ENCODE results near the gene IGSF3. TPM values are rescaled to one million over a fixed set of nuclear protein-coding genes. Genes with fewer than 3 reads are reported as not detected.

IGSF3 gene
- total RNA-seq, 2 experiments from 2014 or later, result 0.11 to 0.16 TPM

DNA sequence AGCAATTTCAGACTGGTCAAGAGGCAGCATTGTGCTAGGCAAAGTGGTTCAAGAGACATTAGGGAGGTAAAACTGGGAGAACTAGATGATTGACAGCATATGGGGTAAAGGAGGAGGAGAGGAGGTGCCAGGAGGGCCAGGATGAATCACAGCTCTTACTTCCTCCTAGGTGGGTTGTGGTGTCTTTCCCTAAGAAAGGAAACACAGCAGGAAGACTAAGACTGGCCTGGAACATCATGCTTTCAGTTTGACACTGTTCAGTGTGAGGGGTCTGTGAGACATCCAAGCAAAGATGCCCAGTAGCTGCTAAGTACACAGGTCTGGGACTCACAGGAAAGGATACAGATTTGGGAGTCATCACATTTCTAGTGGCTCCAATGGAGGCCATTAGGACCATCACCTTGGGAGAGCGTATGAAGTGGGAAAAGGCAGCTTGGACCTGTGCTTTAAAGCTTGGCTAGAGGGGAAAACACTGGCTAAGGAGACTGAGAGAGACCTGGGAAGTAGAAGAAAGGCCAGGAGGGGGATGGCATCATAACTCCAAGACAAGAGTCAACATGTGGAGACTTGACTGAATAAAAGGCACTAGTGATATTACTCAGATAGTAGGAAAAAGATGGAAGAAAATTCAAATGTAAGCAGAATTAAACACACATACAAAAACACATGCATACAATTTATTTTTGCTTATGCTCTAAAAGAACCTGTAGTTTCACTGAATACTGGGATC, 114.0 kb downstream of the IGSF3 start:
- Mint-ChIP-seq H3K27me3 (ENCODE audit: low read depth) (no peaks in the 10 kb centered on the region), H3K36me3 (ENCODE audit: low read depth) (peaks cover 32% of the 10 kb centered on the region), H3K27ac (no peak overlapping the region), H3K4me3 (no peak overlapping the region), H3K4me1 (ENCODE audit: low read depth) (peaks cover 53% of the 10 kb centered on the region), H3K9me3 (ENCODE audit: insufficient read depth) (peaks cover 4% of the 10 kb centered on the region)
- ChIA-PET POLR2A (no interaction called here), CTCF (no interaction called here)
- DNase-seq (no peak), ATAC-seq (no peak)

- Mint-ChIP-seq H3K4me3 (no peak overlapping the region), H3K4me1 (ENCODE audit: low read depth) (peaks cover 33% of the 10 kb centered on the region)
Observed at GRCh38 chr1:116546354-116546977, 121.1 kb downstream of the IGSF3 start.

DNA sequence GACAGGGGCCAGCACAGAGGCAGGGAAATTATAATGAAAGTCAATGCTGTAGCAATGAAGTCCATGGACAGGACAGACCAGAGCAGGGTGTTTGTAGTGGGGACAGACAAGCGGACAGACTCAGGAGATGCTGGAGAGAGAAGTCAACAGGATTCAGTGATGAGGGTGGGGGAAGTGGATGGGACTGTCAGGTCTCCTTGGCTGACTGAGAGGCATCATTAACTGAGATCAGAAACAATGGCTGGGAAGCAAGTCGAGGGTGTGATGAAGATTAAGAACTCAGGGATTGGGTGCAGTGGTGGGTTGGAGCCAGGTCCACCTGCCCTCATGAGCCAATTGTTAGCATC, 122.2 kb downstream of the IGSF3 start:
- CTCF ChIA-PET, result interaction anchor here (0.7 to 2.1 kb wide), 3 partner anchors 11 to 837 kb away, joined by 3 to 6 read pairs (median 3); no protein-coding TSS in a partner anchor
- POLR2A ChIA-PET, result interaction anchor here (0.6 to 1.3 kb wide), 2 partner anchors 30 to 219 kb away, joined by 3 read pairs; no protein-coding TSS in a partner anchor

More at GRCh38 chr1:116546354-116546977, 121.1 kb downstream of the IGSF3 start:
- H3K27me3 Mint-ChIP-seq (ENCODE audit: low read depth), result no peaks in the 10 kb centered on the region
- H3K36me3 Mint-ChIP-seq (ENCODE audit: low read depth), result peaks cover 59% of the 10 kb centered on the region
- no peak overlapping the region for H3K27ac Mint-ChIP-seq
- DNase-seq, result no peak
- H3K9me3 Mint-ChIP-seq (ENCODE audit: insufficient read depth), result no peaks in the 10 kb centered on the region
- CTCF ChIA-PET, result interaction anchor here (1.2 kb wide), 1 partner anchor 9 kb away, joined by 3 read pairs; no protein-coding TSS in a partner anchor
- POLR2A ChIA-PET, result interaction anchor here (0.6 kb wide), 1 partner anchor 31 kb away, joined by 4 read pairs; no protein-coding TSS in a partner anchor
- no peak for ATAC-seq

GRCh38 chr1:116544588-116545358, 122.8 kb downstream of the IGSF3 start:
- Mint-ChIP-seq H3K36me3 (ENCODE audit: low read depth) (peaks cover 63% of the 10 kb centered on the region), H3K27ac (peak overlapping the region; percentile 51), H3K9me3 (ENCODE audit: insufficient read depth) (no peaks in the 10 kb centered on the region), H3K4me3 (no peak overlapping the region), H3K27me3 (ENCODE audit: low read depth) (no peaks in the 10 kb centered on the region), H3K4me1 (ENCODE audit: low read depth) (peaks cover 36% of the 10 kb centered on the region)
- DNase-seq, result no peak
- ChIA-PET POLR2A (interaction anchor here (0.7 to 1.3 kb wide), 4 partner anchors 30 to 41 kb away, joined by 3 to 5 read pairs (median 3); no protein-coding TSS in a partner anchor), CTCF (interaction anchor here (1.0 to 2.1 kb wide), 4 partner anchors 12 to 30 kb away, joined by 3 to 6 read pairs (median 4); no protein-coding TSS in a partner anchor)
- ATAC-seq, result no peak

More for the DNA sequence above, 122.2 kb downstream of the IGSF3 start:
- no peak overlapping the region for H3K4me3 Mint-ChIP-seq
- no peak for DNase-seq
- peaks cover 60% of the 10 kb centered on the region for H3K36me3 Mint-ChIP-seq (ENCODE audit: low read depth)
- peaks cover 32% of the 10 kb centered on the region for H3K4me1 Mint-ChIP-seq (ENCODE audit: low read depth)
- H3K9me3 Mint-ChIP-seq (ENCODE audit: insufficient read depth), result no peaks in the 10 kb centered on the region
- no peaks in the 10 kb centered on the region for H3K27me3 Mint-ChIP-seq (ENCODE audit: low read depth)
- H3K27ac Mint-ChIP-seq, result peak overlapping the region; percentile 15
- no peak for ATAC-seq

GRCh38 chr1:116540088-116540487, 127.4 kb downstream of the IGSF3 start:
- H3K4me3 Mint-ChIP-seq, result peak overlapping the region; percentile 0
- H3K9me3 Mint-ChIP-seq (ENCODE audit: insufficient read depth), result no peaks in the 10 kb centered on the region
- POLR2A ChIA-PET, result interaction anchor here (1.3 to 1.9 kb wide), 2 partner anchors 25 to 520 kb away, joined by 4 to 6 read pairs; partner anchors contain the start of gene TTF2
- ATAC-seq, result peak; percentile 7
- peaks cover 75% of the 10 kb centered on the region for H3K36me3 Mint-ChIP-seq (ENCODE audit: low read depth)
- DNase-seq, result no peak
- no peaks in the 10 kb centered on the region for H3K27me3 Mint-ChIP-seq (ENCODE audit: low read depth)
- peak overlapping the region; percentile 77 for H3K27ac Mint-ChIP-seq
- H3K4me1 Mint-ChIP-seq (ENCODE audit: low read depth), result peaks cover 45% of the 10 kb centered on the region
- CTCF ChIA-PET, result interaction anchor here (1.5 to 2.2 kb wide), 3 partner anchors 34 to 56 kb away, joined by 4 to 7 read pairs (median 6); no protein-coding TSS in a partner anchor

- no peaks in the 10 kb centered on the region for H3K9me3 Mint-ChIP-seq (ENCODE audit: insufficient read depth)
- peak; percentile 96 for ATAC-seq
- peak; percentile 62 for DNase-seq
- H3K4me3 Mint-ChIP-seq, result no peak overlapping the region
- H3K27ac Mint-ChIP-seq, result peak overlapping the region; percentile 48
- peaks cover 74% of the 10 kb centered on the region for H3K36me3 Mint-ChIP-seq (ENCODE audit: low read depth)
- POLR2A ChIA-PET, result interaction anchor here (1.1 kb wide), 1 partner anchor 23 kb away, joined by 3 read pairs; no protein-coding TSS in a partner anchor
- CTCF ChIA-PET, result interaction anchor here (1.0 to 4.0 kb wide), 5 partner anchors 19 to 39 kb away, joined by 3 to 15 read pairs (median 4); no protein-coding TSS in a partner anchor
- no peaks in the 10 kb centered on the region for H3K27me3 Mint-ChIP-seq (ENCODE audit: low read depth)
- peaks cover 37% of the 10 kb centered on the region for H3K4me1 Mint-ChIP-seq (ENCODE audit: low read depth)
Observed at GRCh38 chr1:116538544-116538943, 129.0 kb downstream of the IGSF3 start.

DNA sequence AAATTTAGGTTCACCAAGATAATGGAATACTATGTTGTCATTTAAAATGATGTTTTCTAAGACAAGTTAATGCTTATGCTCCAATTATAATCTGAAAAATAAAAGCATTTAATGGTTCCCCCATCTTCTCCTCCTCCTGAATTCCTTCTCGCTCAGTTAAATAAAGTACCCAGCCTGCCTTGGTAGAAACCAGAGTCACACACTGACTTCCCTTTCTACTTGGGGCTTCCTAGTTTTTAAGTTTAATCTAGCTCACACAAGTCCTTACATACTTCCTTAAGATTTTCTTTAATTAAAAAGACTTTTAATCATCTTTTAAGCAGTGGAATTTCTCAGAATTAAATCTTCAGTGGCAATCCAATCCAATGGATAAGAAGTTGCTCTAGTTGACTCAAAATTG, 129.6 kb downstream of the IGSF3 start:
- DNase-seq (no peak), ATAC-seq (no peak)
- H3K4me3 Mint-ChIP-seq, result no peak overlapping the region
- H3K9me3 Mint-ChIP-seq (ENCODE audit: insufficient read depth), result no peaks in the 10 kb centered on the region
- H3K27ac Mint-ChIP-seq, result peak overlapping the region; percentile 36
- H3K36me3 Mint-ChIP-seq (ENCODE audit: low read depth), result peaks cover 74% of the 10 kb centered on the region
- ChIA-PET POLR2A (interaction anchor here (1.1 kb wide), 1 partner anchor 22 kb away, joined by 3 read pairs; no protein-coding TSS in a partner anchor), CTCF (interaction anchor here (1.0 to 4.0 kb wide), 4 partner anchors 23 to 38 kb away, joined by 4 to 15 read pairs (median 4); no protein-coding TSS in a partner anchor)
- H3K4me1 Mint-ChIP-seq (ENCODE audit: low read depth), result peaks cover 38% of the 10 kb centered on the region
- no peaks in the 10 kb centered on the region for H3K27me3 Mint-ChIP-seq (ENCODE audit: low read depth)

- peaks cover 40% of the 10 kb centered on the region for H3K4me1 Mint-ChIP-seq (ENCODE audit: low read depth)
- no peak for ATAC-seq
- H3K4me3 Mint-ChIP-seq, result no peak overlapping the region
- H3K36me3 Mint-ChIP-seq (ENCODE audit: low read depth), result peaks cover 71% of the 10 kb centered on the region
- H3K27me3 Mint-ChIP-seq (ENCODE audit: low read depth), result no peaks in the 10 kb centered on the region
- no peak overlapping the region for H3K27ac Mint-ChIP-seq
- no peaks in the 10 kb centered on the region for H3K9me3 Mint-ChIP-seq (ENCODE audit: insufficient read depth)
- ChIA-PET CTCF (interaction anchor here (1.0 to 4.0 kb wide), 5 partner anchors 22 to 52 kb away, joined by 4 to 15 read pairs (median 4); no protein-coding TSS in a partner anchor), POLR2A (interaction anchor here (1.1 kb wide), 1 partner anchor 22 kb away, joined by 3 read pairs; no protein-coding TSS in a partner anchor)
- DNase-seq, result no peak
Observed at GRCh38 chr1:116537040-116537831, 130.3 kb downstream of the IGSF3 start.

DNA sequence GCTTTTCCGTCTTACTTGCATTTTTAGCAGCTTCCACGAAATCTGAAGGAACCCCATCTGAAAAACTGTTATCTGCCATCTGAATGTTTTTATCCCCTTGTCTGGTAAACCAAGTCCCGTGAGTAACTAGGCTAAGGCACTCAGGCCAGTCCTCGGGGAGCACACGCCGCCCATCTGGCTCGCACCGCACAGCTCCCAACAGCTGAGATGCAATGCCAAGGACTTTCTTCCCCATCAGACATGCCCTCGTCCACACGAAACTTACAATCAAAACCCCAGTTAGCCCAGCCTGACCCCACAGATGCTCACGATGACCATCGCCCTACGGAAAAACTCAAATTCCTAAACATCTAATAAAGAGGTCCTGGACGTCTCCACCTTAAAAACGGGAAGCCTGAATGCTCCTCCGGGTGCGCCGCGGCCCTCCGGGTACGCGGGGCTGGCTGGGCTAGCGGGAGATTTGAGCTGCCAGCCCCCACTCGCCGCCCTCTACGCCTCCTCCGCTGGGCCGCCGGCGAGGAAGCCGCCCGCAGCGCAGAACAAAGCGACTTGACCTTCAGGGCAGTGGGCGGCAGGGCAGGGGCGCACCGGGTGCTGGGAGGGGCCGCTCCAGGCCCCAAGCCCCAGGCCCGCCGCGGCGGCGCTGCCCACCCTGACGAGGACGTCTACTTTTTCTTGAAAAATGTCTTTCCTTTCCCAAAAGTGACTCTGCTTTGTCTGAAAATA, 133.4 kb downstream of the IGSF3 start:
- H3K36me3 Mint-ChIP-seq (ENCODE audit: low read depth), result peaks cover 69% of the 10 kb centered on the region
- DNase-seq (no peak), ATAC-seq (no peak)
- H3K4me3 Mint-ChIP-seq, result no peak overlapping the region
- no peaks in the 10 kb centered on the region for H3K27me3 Mint-ChIP-seq (ENCODE audit: low read depth)
- no peaks in the 10 kb centered on the region for H3K9me3 Mint-ChIP-seq (ENCODE audit: insufficient read depth)
- POLR2A ChIA-PET, result no interaction called here
- H3K27ac Mint-ChIP-seq, result no peak overlapping the region
- CTCF ChIA-PET, result no interaction called here
- peaks cover 19% of the 10 kb centered on the region for H3K4me1 Mint-ChIP-seq (ENCODE audit: low read depth)

DNA sequence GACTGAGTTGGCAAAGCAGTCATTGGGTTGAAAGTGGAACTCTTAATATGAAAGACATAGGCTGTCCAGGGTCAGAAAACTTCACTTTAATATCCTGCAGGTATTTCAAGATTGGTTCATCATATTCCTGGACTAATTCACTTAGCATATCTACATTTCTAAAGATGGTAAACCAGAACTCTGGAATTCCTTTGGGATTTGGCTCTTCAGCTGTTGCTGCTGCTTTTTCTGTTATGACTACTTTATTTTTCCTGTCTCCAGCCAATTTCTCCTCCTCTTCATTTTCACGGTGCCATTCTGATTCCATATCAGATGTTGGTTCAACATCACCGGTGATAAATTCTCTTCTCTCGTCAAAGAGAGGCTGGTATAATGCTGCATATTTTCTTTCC, 134.1 kb downstream of the IGSF3 start:
- H3K4me1 Mint-ChIP-seq (ENCODE audit: low read depth), result peaks cover 12% of the 10 kb centered on the region
- ChIA-PET POLR2A (no interaction called here), CTCF (no interaction called here)
- H3K4me3 Mint-ChIP-seq, result no peak overlapping the region
- H3K9me3 Mint-ChIP-seq (ENCODE audit: insufficient read depth), result no peaks in the 10 kb centered on the region
- DNase-seq, result no peak
- H3K27ac Mint-ChIP-seq, result no peak overlapping the region
- no peak for ATAC-seq
- H3K36me3 Mint-ChIP-seq (ENCODE audit: low read depth), result peaks cover 69% of the 10 kb centered on the region
- no peaks in the 10 kb centered on the region for H3K27me3 Mint-ChIP-seq (ENCODE audit: low read depth)

All from activated CD8-positive, alpha-beta T cell treated with anti-CD3 and anti-CD28 coated beads, Interleukin-2, amount 10 ng/mL, durations not matched to agents 7 days and 5 days (primary cell).